IPS-18a (cell line): ENCODE measurements around the gene SERPINA3.

Experiments
- H3K27ac ChIP-seq: one replicate; pipeline ENCODE4 v1.5.1; 2013; ENCODE audit warnings: low read length
- H3K27me3 ChIP-seq: one replicate; pipeline ENCODE4 v1.6.1; 2013; ENCODE audit warnings: mild to moderate bottlenecking, low read length; ENCODE audit not compliant: control insufficient read depth, insufficient read depth
- H3K36me3 ChIP-seq: one replicate; pipeline ENCODE4 v1.6.1; 2013; ENCODE audit warnings: low read depth, low read length; ENCODE audit not compliant: control insufficient read depth
- H3K4me1 ChIP-seq: one replicate; pipeline ENCODE4 v1.6.1; 2013; ENCODE audit warnings: low read depth, low read length; ENCODE audit not compliant: control insufficient read depth
- H3K4me3 ChIP-seq: one replicate; pipeline ENCODE4 v1.5.1; 2013; ENCODE audit warnings: low read length
- H3K9ac ChIP-seq: one replicate; pipeline ENCODE4 v1.6.1; 2013; ENCODE audit warnings: mild to moderate bottlenecking, low read length, moderate library complexity
- H3K9me3 ChIP-seq: one replicate; pipeline ENCODE4 v1.6.1; 2013; ENCODE audit warnings: low read depth, low read length; ENCODE audit not compliant: control insufficient read depth

SERPINA3 gene

DNA sequence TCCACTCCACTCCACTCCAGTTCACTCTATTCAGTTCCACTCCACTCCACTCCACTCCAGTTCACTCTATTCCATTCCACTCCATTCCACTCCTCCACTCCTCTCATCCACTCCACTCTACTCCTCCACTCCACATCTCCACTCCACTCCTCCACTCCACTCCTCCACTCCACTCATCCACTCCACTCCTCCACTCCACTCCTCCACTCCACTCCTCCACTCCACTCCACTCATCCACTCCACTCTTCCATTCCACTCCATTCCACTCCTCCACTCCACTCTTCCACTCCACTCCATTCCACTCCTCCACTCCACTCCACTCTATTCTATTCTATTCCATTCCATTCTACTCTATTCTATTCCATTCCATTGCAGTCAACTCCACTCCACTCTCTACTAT is 21.1 kb upstream of the SERPINA3 start:
- no peak overlapping the region for H3K27ac ChIP-seq
- no peaks in the 10 kb centered on the region for H3K4me1 ChIP-seq

GRCh38 chr14:94591871-94592270 is 20.3 kb upstream of the SERPINA3 start:
- H3K9ac ChIP-seq, result no peak overlapping the region

More for the DNA sequence above, 21.1 kb upstream of the SERPINA3 start:
- no peak overlapping the region for H3K9ac ChIP-seq
- no peak overlapping the region for H3K4me3 ChIP-seq
- no peaks in the 10 kb centered on the region for H3K36me3 ChIP-seq
- no peaks in the 10 kb centered on the region for H3K9me3 ChIP-seq
- H3K27me3 ChIP-seq, result no peaks in the 10 kb centered on the region

GRCh38 chr14:94592457-94592856 is 19.7 kb upstream of the SERPINA3 start:
- Histone ChIP-seq H3K36me3 (no peaks in the 10 kb centered on the region), H3K9me3 (no peaks in the 10 kb centered on the region), H3K27me3 (no peaks in the 10 kb centered on the region), H3K4me1 (no peaks in the 10 kb centered on the region), H3K4me3 (no peak overlapping the region), H3K27ac (no peak overlapping the region), H3K9ac (no peak overlapping the region)

More at GRCh38 chr14:94591871-94592270, 20.3 kb upstream of the SERPINA3 start:
- H3K9me3 ChIP-seq, result no peaks in the 10 kb centered on the region
- H3K36me3 ChIP-seq, result no peaks in the 10 kb centered on the region
- H3K27ac ChIP-seq, result no peak overlapping the region
- H3K27me3 ChIP-seq, result no peaks in the 10 kb centered on the region
- no peak overlapping the region for H3K4me3 ChIP-seq
- H3K4me1 ChIP-seq, result no peaks in the 10 kb centered on the region

DNA sequence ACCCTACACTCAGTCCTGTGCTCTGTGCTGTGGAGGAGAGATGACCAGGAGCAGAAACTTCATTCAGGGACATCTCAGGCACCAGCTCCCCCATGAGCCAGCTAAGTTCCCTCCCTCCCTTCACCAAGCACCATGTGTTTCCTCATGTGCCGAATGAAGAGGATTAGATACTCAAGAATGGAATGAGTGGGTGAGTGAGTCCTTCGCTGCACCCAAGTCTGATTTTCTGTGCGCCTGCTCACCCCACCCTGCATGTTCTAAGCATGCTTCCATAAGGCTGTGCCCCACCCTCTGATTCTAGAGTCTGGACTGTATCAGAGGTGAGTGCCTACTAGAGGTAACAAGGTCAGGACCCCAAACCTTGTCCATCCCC is 18.8 kb upstream of the SERPINA3 start:
- Histone ChIP-seq H3K4me3 (no peak overlapping the region), H3K27me3 (no peaks in the 10 kb centered on the region), H3K36me3 (no peaks in the 10 kb centered on the region), H3K9me3 (no peaks in the 10 kb centered on the region), H3K4me1 (no peaks in the 10 kb centered on the region), H3K9ac (no peak overlapping the region), H3K27ac (no peak overlapping the region)

DNA sequence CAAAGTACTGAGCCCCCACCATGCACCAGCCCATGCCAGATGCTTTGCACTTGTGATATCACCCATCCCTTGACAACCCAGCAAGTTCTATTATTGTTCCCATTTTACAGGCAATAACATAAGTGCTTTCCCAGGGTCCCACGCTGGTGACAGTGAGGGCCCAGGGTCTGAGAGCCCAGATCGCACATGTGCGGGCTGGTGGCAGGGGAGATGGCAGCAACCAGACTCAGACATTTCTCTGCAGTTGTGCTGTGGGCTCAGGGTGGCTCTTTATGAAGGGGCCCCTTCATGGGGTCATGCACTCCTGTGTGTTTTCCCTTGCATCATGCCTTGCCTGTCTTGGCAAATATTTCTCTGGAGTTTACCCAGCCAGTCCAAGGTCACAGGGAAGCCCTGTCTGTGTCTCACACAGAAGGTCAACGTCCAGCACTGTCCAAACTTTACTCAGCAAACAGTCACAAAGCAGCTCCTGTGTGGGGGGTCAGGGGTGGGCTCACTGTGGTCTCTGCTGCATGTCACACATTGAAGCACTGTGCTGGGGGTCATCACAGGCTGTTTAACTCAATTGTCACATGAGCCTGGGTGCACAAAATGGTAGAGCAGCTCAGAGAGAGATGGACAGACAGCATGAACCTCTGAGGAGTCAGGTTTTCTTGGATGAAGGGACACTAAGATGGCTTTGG is 18.3 kb upstream of the SERPINA3 start:
- H3K27me3 ChIP-seq, result no peaks in the 10 kb centered on the region
- H3K27ac ChIP-seq, result no peak overlapping the region
- peaks cover 3% of the 10 kb centered on the region for H3K4me1 ChIP-seq
- no peaks in the 10 kb centered on the region for H3K9me3 ChIP-seq
- no peak overlapping the region for H3K9ac ChIP-seq
- H3K4me3 ChIP-seq, result no peak overlapping the region
- H3K36me3 ChIP-seq, result no peaks in the 10 kb centered on the region

DNA sequence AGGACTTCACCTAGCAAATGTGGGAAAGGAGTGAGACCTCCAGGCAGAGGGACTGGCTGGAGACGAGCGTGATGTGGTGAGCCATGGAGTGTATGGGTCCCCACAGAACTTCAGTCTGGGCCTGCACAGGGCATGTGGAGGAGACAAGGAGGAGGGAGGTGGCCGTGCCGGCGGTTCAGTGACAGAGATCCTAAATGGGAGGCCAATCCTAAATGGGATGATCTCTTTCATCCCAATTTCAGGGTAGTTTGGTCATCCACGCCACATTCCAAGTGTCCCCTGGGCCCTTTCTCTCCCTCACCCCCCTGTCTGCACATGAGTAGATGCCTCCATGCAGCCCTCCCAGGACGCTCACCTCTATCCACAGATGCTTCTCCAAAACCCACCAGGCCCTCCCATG is 17.8 kb upstream of the SERPINA3 start:
- H3K27ac ChIP-seq, result no peak overlapping the region
- H3K9ac ChIP-seq, result no peak overlapping the region
- H3K36me3 ChIP-seq, result no peaks in the 10 kb centered on the region
- no peaks in the 10 kb centered on the region for H3K27me3 ChIP-seq
- H3K4me3 ChIP-seq, result no peak overlapping the region
- peaks cover 4% of the 10 kb centered on the region for H3K4me1 ChIP-seq
- H3K9me3 ChIP-seq, result no peaks in the 10 kb centered on the region

DNA sequence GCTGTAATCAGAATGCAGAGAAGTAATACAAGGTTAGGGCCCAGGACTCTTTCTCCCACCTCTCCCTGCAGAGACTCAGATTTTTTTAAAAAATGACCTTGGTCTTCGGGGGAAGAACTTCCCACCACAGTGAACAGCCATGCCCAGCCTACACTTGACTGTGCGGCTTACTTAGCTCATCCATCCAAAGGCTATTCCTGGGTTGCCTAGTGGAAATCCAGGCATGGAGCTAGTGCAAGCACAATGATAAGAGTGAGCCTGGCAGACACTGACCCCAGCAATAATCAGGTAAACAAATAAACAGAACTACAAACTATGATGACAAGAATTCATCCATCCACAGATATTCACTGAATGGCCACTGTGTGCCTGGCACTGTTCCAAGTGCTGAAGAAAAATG is 16.3 kb upstream of the SERPINA3 start:
- peaks cover 4% of the 10 kb centered on the region for H3K4me1 ChIP-seq
- no peak overlapping the region for H3K9ac ChIP-seq
- H3K36me3 ChIP-seq, result no peaks in the 10 kb centered on the region
- no peaks in the 10 kb centered on the region for H3K9me3 ChIP-seq
- no peaks in the 10 kb centered on the region for H3K27me3 ChIP-seq
- H3K4me3 ChIP-seq, result no peak overlapping the region
- no peak overlapping the region for H3K27ac ChIP-seq

DNA sequence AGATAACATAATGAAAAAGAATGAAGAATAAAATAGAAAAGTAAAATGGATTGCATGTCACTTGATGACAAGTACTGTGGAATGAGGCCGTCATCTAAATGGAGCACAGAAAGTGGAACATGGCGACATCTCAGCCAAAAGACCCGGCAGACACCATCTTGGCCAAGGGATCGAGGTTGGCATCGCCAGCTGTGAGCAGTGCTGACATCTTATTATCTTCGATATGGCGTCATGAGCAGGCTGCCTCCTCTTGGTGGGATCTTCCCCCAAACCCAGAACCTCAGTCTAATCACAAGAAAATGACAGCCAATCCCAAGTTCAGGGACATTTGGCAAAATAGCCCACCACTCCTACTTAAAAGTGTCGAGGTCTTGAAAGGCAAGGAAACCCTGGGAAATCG is 15.8 kb upstream of the SERPINA3 start:
- H3K4me1 ChIP-seq, result peaks cover 4% of the 10 kb centered on the region
- H3K9me3 ChIP-seq, result no peaks in the 10 kb centered on the region
- no peak overlapping the region for H3K9ac ChIP-seq
- no peaks in the 10 kb centered on the region for H3K36me3 ChIP-seq
- H3K4me3 ChIP-seq, result no peak overlapping the region
- no peak overlapping the region for H3K27ac ChIP-seq
- no peaks in the 10 kb centered on the region for H3K27me3 ChIP-seq

GRCh38 chr14:94597788-94598187 is 14.4 kb upstream of the SERPINA3 start:
- Histone ChIP-seq H3K27ac (no peak overlapping the region), H3K4me1 (peaks cover 7% of the 10 kb centered on the region), H3K9me3 (no peaks in the 10 kb centered on the region), H3K36me3 (no peaks in the 10 kb centered on the region), H3K9ac (no peak overlapping the region), H3K27me3 (no peaks in the 10 kb centered on the region), H3K4me3 (no peak overlapping the region)

- Histone ChIP-seq H3K4me1 (peaks cover 7% of the 10 kb centered on the region), H3K9ac (no peak overlapping the region), H3K36me3 (no peaks in the 10 kb centered on the region), H3K9me3 (no peaks in the 10 kb centered on the region), H3K4me3 (no peak overlapping the region), H3K27ac (no peak overlapping the region), H3K27me3 (no peaks in the 10 kb centered on the region)
Observed at GRCh38 chr14:94598506-94598815, 13.7 kb upstream of the SERPINA3 start.

- Histone ChIP-seq H3K9ac (no peak overlapping the region), H3K36me3 (no peaks in the 10 kb centered on the region), H3K4me1 (peaks cover 7% of the 10 kb centered on the region), H3K27ac (no peak overlapping the region), H3K4me3 (no peak overlapping the region), H3K27me3 (no peaks in the 10 kb centered on the region), H3K9me3 (no peaks in the 10 kb centered on the region)
Observed at GRCh38 chr14:94598816-94599655, 13.2 kb upstream of the SERPINA3 start.

DNA sequence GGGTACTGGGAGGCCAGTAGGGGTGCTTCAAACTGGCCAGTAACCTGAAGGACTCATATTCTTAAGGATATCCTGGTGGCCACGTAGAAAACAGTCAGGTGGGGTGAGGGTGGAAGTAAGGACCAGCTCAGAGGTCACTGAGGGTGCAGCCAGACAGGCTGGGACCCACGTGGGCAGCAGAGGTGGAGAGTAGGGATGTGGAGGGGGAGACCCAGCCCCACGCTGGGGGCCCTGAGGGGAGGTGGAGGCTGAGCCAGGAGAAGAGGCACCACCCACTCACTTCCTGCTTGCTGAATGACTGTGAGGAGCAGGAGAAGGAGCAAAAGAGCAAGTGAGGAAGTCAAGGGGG is 12.6 kb upstream of the SERPINA3 start:
- H3K27me3 ChIP-seq, result no peaks in the 10 kb centered on the region
- no peak overlapping the region for H3K4me3 ChIP-seq
- H3K9ac ChIP-seq, result no peak overlapping the region
- no peaks in the 10 kb centered on the region for H3K36me3 ChIP-seq
- H3K4me1 ChIP-seq, result peaks cover 7% of the 10 kb centered on the region
- no peaks in the 10 kb centered on the region for H3K9me3 ChIP-seq
- no peak overlapping the region for H3K27ac ChIP-seq
